ENCODE measurements around the gene PIGH.

PIGH gene

GRCh38 chr14:67557118-67557517 lies 43.0 kb downstream of the PIGH start:
- ATAC-seq = no peak
- TF ChIP-seq ISL1 (CRISPR knock-in tag; IDR thresholded peaks at IDR 0.05) = no peak
- no peak for TF ChIP-seq ARNTL (CRISPR knock-in tag; IDR thresholded peaks at IDR 0.05; ENCODE audit: borderline replicate concordance, low read depth)
- no peak for TF ChIP-seq ZNF8 (CRISPR knock-in tag; IDR thresholded peaks at IDR 0.05)
- TF ChIP-seq SNAI2 (CRISPR knock-in tag; IDR thresholded peaks at IDR 0.05) = no peak
- no peak for TF ChIP-seq ZFP3 (CRISPR knock-in tag; IDR thresholded peaks at IDR 0.05)

- ATAC-seq = no peak
- TF ChIP-seq, protein P1, sequence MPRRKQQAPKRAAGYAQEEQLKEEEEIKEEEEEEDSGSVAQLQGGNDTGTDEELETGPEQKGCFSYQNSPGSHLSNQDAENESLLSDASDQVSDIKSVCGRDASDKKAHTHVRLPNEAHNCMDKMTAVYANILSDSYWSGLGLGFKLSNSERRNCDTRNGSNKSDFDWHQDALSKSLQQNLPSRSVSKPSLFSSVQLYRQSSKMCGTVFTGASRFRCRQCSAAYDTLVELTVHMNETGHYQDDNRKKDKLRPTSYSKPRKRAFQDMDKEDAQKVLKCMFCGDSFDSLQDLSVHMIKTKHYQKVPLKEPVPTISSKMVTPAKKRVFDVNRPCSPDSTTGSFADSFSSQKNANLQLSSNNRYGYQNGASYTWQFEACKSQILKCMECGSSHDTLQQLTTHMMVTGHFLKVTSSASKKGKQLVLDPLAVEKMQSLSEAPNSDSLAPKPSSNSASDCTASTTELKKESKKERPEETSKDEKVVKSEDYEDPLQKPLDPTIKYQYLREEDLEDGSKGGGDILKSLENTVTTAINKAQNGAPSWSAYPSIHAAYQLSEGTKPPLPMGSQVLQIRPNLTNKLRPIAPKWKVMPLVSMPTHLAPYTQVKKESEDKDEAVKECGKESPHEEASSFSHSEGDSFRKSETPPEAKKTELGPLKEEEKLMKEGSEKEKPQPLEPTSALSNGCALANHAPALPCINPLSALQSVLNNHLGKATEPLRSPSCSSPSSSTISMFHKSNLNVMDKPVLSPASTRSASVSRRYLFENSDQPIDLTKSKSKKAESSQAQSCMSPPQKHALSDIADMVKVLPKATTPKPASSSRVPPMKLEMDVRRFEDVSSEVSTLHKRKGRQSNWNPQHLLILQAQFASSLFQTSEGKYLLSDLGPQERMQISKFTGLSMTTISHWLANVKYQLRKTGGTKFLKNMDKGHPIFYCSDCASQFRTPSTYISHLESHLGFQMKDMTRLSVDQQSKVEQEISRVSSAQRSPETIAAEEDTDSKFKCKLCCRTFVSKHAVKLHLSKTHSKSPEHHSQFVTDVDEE (CRISPR knock-in tag; IDR thresholded peaks at IDR 0.05) = no peak
- TF ChIP-seq CSRNP3 (CRISPR knock-in tag; IDR thresholded peaks at IDR 0.05) (no peak), ZNF8 (CRISPR knock-in tag; IDR thresholded peaks at IDR 0.05) (no peak), ESRRG (CRISPR knock-in tag; IDR thresholded peaks at IDR 0.05) (no peak), ZNF70 (CRISPR knock-in tag; IDR thresholded peaks at IDR 0.05) (no peak), RARB (CRISPR knock-in tag; IDR thresholded peaks at IDR 0.05) (no peak), OSR1 (CRISPR knock-in tag; IDR thresholded peaks at IDR 0.05) (no peak)
Observed at GRCh38 chr14:67556671-67557070, 43.4 kb downstream of the PIGH start.

- TF ChIP-seq ZFP30 (CRISPR knock-in tag; IDR thresholded peaks at IDR 0.05) = no peak
- no peak for TF ChIP-seq TCF4 (CRISPR knock-in tag; IDR thresholded peaks at IDR 0.05; ENCODE audit: borderline replicate concordance)
- TF ChIP-seq ZC3H10 (CRISPR knock-in tag; IDR thresholded peaks at IDR 0.05) = no peak
- no peak for TF ChIP-seq TOX (CRISPR knock-in tag; IDR thresholded peaks at IDR 0.05; ENCODE audit: borderline replicate concordance)
- no peak for TF ChIP-seq ZNF8 (CRISPR knock-in tag; IDR thresholded peaks at IDR 0.05)
- TF ChIP-seq, protein P2, sequence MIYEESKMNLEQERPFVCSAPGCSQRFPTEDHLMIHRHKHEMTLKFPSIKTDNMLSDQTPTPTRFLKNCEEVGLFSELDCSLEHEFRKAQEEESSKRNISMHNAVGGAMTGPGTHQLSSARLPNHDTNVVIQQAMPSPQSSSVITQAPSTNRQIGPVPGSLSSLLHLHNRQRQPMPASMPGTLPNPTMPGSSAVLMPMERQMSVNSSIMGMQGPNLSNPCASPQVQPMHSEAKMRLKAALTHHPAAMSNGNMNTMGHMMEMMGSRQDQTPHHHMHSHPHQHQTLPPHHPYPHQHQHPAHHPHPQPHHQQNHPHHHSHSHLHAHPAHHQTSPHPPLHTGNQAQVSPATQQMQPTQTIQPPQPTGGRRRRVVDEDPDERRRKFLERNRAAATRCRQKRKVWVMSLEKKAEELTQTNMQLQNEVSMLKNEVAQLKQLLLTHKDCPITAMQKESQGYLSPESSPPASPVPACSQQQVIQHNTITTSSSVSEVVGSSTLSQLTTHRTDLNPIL (CRISPR knock-in tag; IDR thresholded peaks at IDR 0.05; ENCODE audit: low read depth) = no peak
- TF ChIP-seq CSDC2 (CRISPR knock-in tag; IDR thresholded peaks at IDR 0.05) = no peak
- no peak for TF ChIP-seq PPARA (CRISPR knock-in tag; IDR thresholded peaks at IDR 0.05; ENCODE audit: borderline replicate concordance)
- TF ChIP-seq SNAI2 (CRISPR knock-in tag; IDR thresholded peaks at IDR 0.05) = no peak
- no peak for TF ChIP-seq ESRRG (CRISPR knock-in tag; IDR thresholded peaks at IDR 0.05)
- TF ChIP-seq OSR1 (CRISPR knock-in tag; IDR thresholded peaks at IDR 0.05) = no peak
- no peak for TF ChIP-seq ZFP3 (CRISPR knock-in tag; IDR thresholded peaks at IDR 0.05)
- no peak for ATAC-seq
Observed at GRCh38 chr14:67555518-67556090, 44.5 kb downstream of the PIGH start.

GRCh38 chr14:67554341-67554740 lies 45.7 kb downstream of the PIGH start:
- TF ChIP-seq ISL1 (CRISPR knock-in tag; IDR thresholded peaks at IDR 0.05) (no peak), RARB (CRISPR knock-in tag; IDR thresholded peaks at IDR 0.05) (no peak), TCF4 (CRISPR knock-in tag; IDR thresholded peaks at IDR 0.05; ENCODE audit: borderline replicate concordance) (no peak), ZNF8 (CRISPR knock-in tag; IDR thresholded peaks at IDR 0.05) (no peak), TOX (CRISPR knock-in tag; IDR thresholded peaks at IDR 0.05; ENCODE audit: borderline replicate concordance) (no peak), CSRNP3 (CRISPR knock-in tag; IDR thresholded peaks at IDR 0.05) (no peak), ARNTL (CRISPR knock-in tag; IDR thresholded peaks at IDR 0.05; ENCODE audit: borderline replicate concordance, low read depth) (no peak), SNAI2 (CRISPR knock-in tag; IDR thresholded peaks at IDR 0.05) (no peak), POU6F1 (CRISPR knock-in tag; IDR thresholded peaks at IDR 0.05; ENCODE audit: borderline replicate concordance, low read depth) (no peak), PATZ1 (CRISPR knock-in tag; IDR thresholded peaks at IDR 0.05; ENCODE audit: borderline replicate concordance) (no peak), ESRRG (CRISPR knock-in tag; IDR thresholded peaks at IDR 0.05) (no peak), ZFP30 (CRISPR knock-in tag; IDR thresholded peaks at IDR 0.05) (no peak), ZC3H10 (CRISPR knock-in tag; IDR thresholded peaks at IDR 0.05) (no peak)
- TF ChIP-seq, protein P1 (CRISPR knock-in tag; IDR thresholded peaks at IDR 0.05) = no peak

More at GRCh38 chr14:67554341-67554740, 45.7 kb downstream of the PIGH start:
- ATAC-seq = no peak

Measured in SK-N-SH treated with all-trans-retinoic acid at 6 μM for 48 hours (cell line).